Measurements from ENCODE around the gene CD1B.

GRCh38 chr1:158330391-158331105 lies 783 bp downstream of the CD1B start:
- TF ChIP-seq CTCF (IDR thresholded peaks at IDR 0.05; ENCODE audit: poor library complexity) (no peak), EZH2phosphoT487 (IDR thresholded peaks at IDR 0.05; ENCODE audit: low read depth, severe bottlenecking, unreplicated experiment) (no peak)

Measured in hepatocyte (in vitro differentiated cells).